ENCODE results near the gene GOLGA6L10.

- TF ChIP-seq CTCF (IDR thresholded peaks at IDR 0.05) (no peak), ZFX (IDR thresholded peaks at IDR 0.05; ENCODE audit: borderline replicate concordance) (no peak)
These were observed 51.7 kb downstream of the GOLGA6L10 start for GRCh38 chr15:82297546-82297945.
